H1 (cell line): ENCODE results near the gene VMO1. TPM values are rescaled to one million over a fixed set of nuclear protein-coding genes. Genes with fewer than 3 reads are reported as not detected.

Experiments used
- CTCF ChIA-PET: fragments of 300-600 bp; sonication (Branson Sonifier 250); formaldehyde crosslinking; loops from one replicate; lab custom pipeline; 2021; ENCODE audit not compliant: partially characterized antibody; lab: Charles Lee
- POLR2A ChIA-PET: fragments of 300-600 bp; sonication (Branson Sonifier 250); formaldehyde crosslinking; loops from one replicate; lab custom pipeline; 2021; ENCODE audit warnings: inconsistent platforms; ENCODE audit not compliant: partially characterized antibody; lab: Charles Lee
- DNase-seq, 2 experiments: peaks; one replicate each; pipeline versions ENCODE4 v3.0.0 to v3.0.0-alpha.2; 2010 to 2022; ENCODE audit warnings: low spot score in 2 of 2, low read depth in 1 of 2, mixed read lengths in 1 of 2
- FAIRE-seq: peaks from 2 replicates; lab custom pipeline; 2011; peaks lifted over from hg19 to GRCh38; lab: Jason Lieb, UNC
- H2AFZ ChIP-seq: 2 replicates; pipeline ENCODE4 v1.8.1; 2012; ENCODE audit warnings: low read length, inconsistent platforms
- H2AK5ac ChIP-seq: 2 replicates; pipeline ENCODE4 v1.6.1; 2013; ENCODE audit warnings: low read depth, low read length
- H2BK120ac ChIP-seq: replicated peaks from 2 replicates; pipeline ENCODE3; 2013; ENCODE audit warnings: low read depth, low read length, inconsistent platforms
- H2BK12ac ChIP-seq: 2 replicates; pipeline ENCODE4 v1.6.1; 2013; ENCODE audit warnings: low read depth, low read length
- H2BK15ac ChIP-seq: 2 replicates; pipeline ENCODE4 v1.6.1; 2013; ENCODE audit warnings: low read length
- H2BK20ac ChIP-seq: 2 replicates; pipeline ENCODE4 v1.6.1; 2013; ENCODE audit warnings: low read length
- H2BK5ac ChIP-seq: 2 replicates; pipeline ENCODE4 v1.6.1; 2013; ENCODE audit warnings: low read depth, low read length
- H3K14ac ChIP-seq: 2 replicates; pipeline ENCODE4 v1.6.1; 2013; ENCODE audit warnings: inconsistent platforms; ENCODE audit not compliant: insufficient read length
- H3K18ac ChIP-seq: 2 replicates; pipeline ENCODE4 v1.6.1; 2013; ENCODE audit warnings: low read length; ENCODE audit errors: extremely low read depth
- H3K23ac ChIP-seq: 2 replicates; pipeline ENCODE4 v1.6.1; 2013; ENCODE audit warnings: inconsistent platforms; ENCODE audit not compliant: insufficient read length
- H3K23me2 ChIP-seq: 2 replicates; pipeline ENCODE4 v1.6.1; 2013; ENCODE audit warnings: low read depth, low read length
- H3K27ac ChIP-seq: 2 replicates; pipeline ENCODE4 v1.6.1; 2011; ENCODE audit warnings: low read depth, low read length, inconsistent platforms
- H3K27me3 ChIP-seq, 4 experiments: replicated peaks in 1 of 4; 1 replicate in 1 of 4; 2 replicates in 3 of 4; pipeline versions ENCODE4 v1.6.1 to v1.8.1; 2011 to 2013; ENCODE audit warnings: low read length in 3 of 4, mild to moderate bottlenecking in 3 of 4, inconsistent platforms in 2 of 4, mixed read lengths in 2 of 4, moderate library complexity in 1 of 4; ENCODE audit not compliant: control insufficient read depth in 3 of 4, insufficient read depth in 3 of 4; ENCODE audit errors: extremely low read depth in 1 of 4
- H3K36me3 ChIP-seq, 4 experiments: 2 replicates each; pipeline versions ENCODE4 v1.6.1 to v1.8.1; 2011 to 2013; ENCODE audit warnings: mild to moderate bottlenecking in 4 of 4, low read length in 3 of 4, moderate library complexity in 2 of 4, control low read depth in 1 of 4, inconsistent platforms in 1 of 4; ENCODE audit not compliant: insufficient read depth in 4 of 4, control insufficient read depth in 2 of 4
- H3K4ac ChIP-seq: replicated peaks from 2 replicates; pipeline ENCODE3; 2013; ENCODE audit warnings: low read length, low read depth, mixed read lengths, inconsistent platforms; ENCODE audit not compliant: insufficient read length
- H3K4me1 ChIP-seq, 4 experiments: replicated peaks in 1 of 4; 1 replicate in 1 of 4; 2 replicates in 3 of 4; pipeline versions ENCODE4 v1.6.1 to v1.8.1; 2011 to 2013; ENCODE audit warnings: low read length in 3 of 4, inconsistent platforms in 2 of 4, mixed read lengths in 1 of 4; ENCODE audit not compliant: insufficient read depth in 4 of 4, control insufficient read depth in 3 of 4
- H3K4me2 ChIP-seq, 2 experiments: 2 replicates each; pipeline versions ENCODE4 v1.6.1 to v1.8.1; 2011 to 2013; ENCODE audit warnings: low read depth in 2 of 2, low read length in 2 of 2, control low read depth in 1 of 2, inconsistent platforms in 1 of 2, mild to moderate bottlenecking in 1 of 2; ENCODE audit not compliant: insufficient read depth in 1 of 2
- H3K4me3 ChIP-seq, 4 experiments: fragments of 200-600, 300-600 bp in 1 of 4; sonication (generic), shearing (Covaris generic), sonication (Bioruptor Twin) in 1 of 4; 2 replicates each; pipeline versions ENCODE4 v1.5.1 to v1.8.1; 2011 to 2016; ENCODE audit warnings: low read length in 4 of 4, low read depth in 3 of 4, control low read depth in 2 of 4, inconsistent platforms in 2 of 4, mild to moderate bottlenecking in 2 of 4, mixed read lengths in 1 of 4, moderate library complexity in 1 of 4; ENCODE audit not compliant: insufficient read depth in 2 of 4; ENCODE audit errors: extremely low read depth in 1 of 4
- H3K56ac ChIP-seq: replicated peaks from 2 replicates; pipeline ENCODE3; 2013; ENCODE audit warnings: low read depth, mild to moderate bottlenecking, mixed read lengths, low read length, inconsistent platforms; ENCODE audit not compliant: insufficient read length
- H3K79me1 ChIP-seq: 2 replicates; pipeline ENCODE4 v1.6.1; 2013; ENCODE audit warnings: low read depth, low read length, control low read depth
- H3K79me2 ChIP-seq, 2 experiments: 2 replicates each; pipeline versions ENCODE4 v1.6.1 to v1.8.1; 2012 to 2013; ENCODE audit warnings: low read length in 2 of 2, mild to moderate bottlenecking in 2 of 2, inconsistent platforms in 1 of 2; ENCODE audit not compliant: insufficient read depth in 2 of 2, control insufficient read depth in 1 of 2
- H3K9ac ChIP-seq, 4 experiments: replicated peaks in 1 of 4; 1 replicate in 1 of 4; 2 replicates in 3 of 4; pipeline versions ENCODE4 v1.6.1 to v1.8.1; 2011 to 2013; ENCODE audit warnings: low read depth in 3 of 4, low read length in 3 of 4, control low read depth in 2 of 4, mild to moderate bottlenecking in 2 of 4, moderate library complexity in 2 of 4, inconsistent platforms in 1 of 4; ENCODE audit errors: extremely low read depth in 1 of 4
- H3K9me3 ChIP-seq, 2 experiments: 2 replicates each; pipeline versions ENCODE4 v1.6.1 to v1.8.1; 2012 to 2013; ENCODE audit warnings: mild to moderate bottlenecking in 2 of 2, moderate library complexity in 2 of 2, control low read depth in 1 of 2, inconsistent platforms in 1 of 2, low read depth in 1 of 2, low read length in 1 of 2, mixed read lengths in 1 of 2; ENCODE audit not compliant: insufficient read depth in 2 of 2
- H4K20me1 ChIP-seq, 2 experiments: replicated peaks in 1 of 2; 2 replicates each; pipeline versions ENCODE3 to v1.8.1; 2011 to 2013; ENCODE audit warnings: inconsistent platforms in 2 of 2, low read length in 2 of 2, mild to moderate bottlenecking in 1 of 2; ENCODE audit not compliant: insufficient read depth in 2 of 2, control insufficient read depth in 1 of 2
- H4K5ac ChIP-seq: 2 replicates; pipeline ENCODE4 v1.6.1; 2013; ENCODE audit warnings: low read length, low read depth, mixed read lengths, inconsistent platforms; ENCODE audit not compliant: insufficient read length
- H4K8ac ChIP-seq: 2 replicates; pipeline ENCODE4 v1.8.0; 2013; ENCODE audit warnings: mild to moderate bottlenecking, moderate library complexity, low read length, inconsistent platforms; ENCODE audit not compliant: insufficient read depth; ENCODE audit errors: extremely low read depth
- H4K91ac ChIP-seq: replicated peaks from 2 replicates; pipeline ENCODE3; 2013; ENCODE audit warnings: low read length, mixed read lengths, inconsistent platforms; ENCODE audit not compliant: insufficient read length
- BACH1 ChIP-seq: IDR thresholded peaks from 2 replicates; pipeline ENCODE4 v1.6.1; 2012; ENCODE audit warnings: low read length, improper control_type of control experiment
- CBX5 ChIP-seq: fragments of 300-800, 300-1000 bp; sonication (generic); IDR thresholded peaks from 2 replicates; pipeline ENCODE4 v1.7.1; 2016; ENCODE audit warnings: antibody characterized with exemption, low read length, low read depth
- E2F6 ChIP-seq: IDR thresholded peaks from 2 replicates; pipeline ENCODE4 v1.6.1; 2012; ENCODE audit warnings: inconsistent platforms
- HDAC2 ChIP-seq, 2 experiments: fragments of 300-600 bp in 1 of 2; sonication (generic) in 1 of 2; IDR thresholded peaks; 2 replicates each; pipeline ENCODE4 v1.6.1; 2011 to 2012; ENCODE audit warnings: low read depth in 2 of 2, low read length in 2 of 2, mild to moderate bottlenecking in 2 of 2, moderate library complexity in 2 of 2, borderline replicate concordance in 1 of 2, inconsistent platforms in 1 of 2
- HDAC6 ChIP-seq: IDR thresholded peaks from one replicate; pipeline ENCODE4 v1.7.1; 2012; ENCODE audit warnings: low read depth, mild to moderate bottlenecking, inconsistent platforms, low read length, moderate library complexity
- KDM4A ChIP-seq: IDR thresholded peaks from one replicate; pipeline ENCODE4 v1.7.1; 2012; ENCODE audit warnings: low read depth, mild to moderate bottlenecking, moderate library complexity, low read length, inconsistent platforms; ENCODE audit not compliant: severe bottlenecking
- MAX ChIP-seq: IDR thresholded peaks from 2 replicates; pipeline ENCODE4 v1.6.1; 2012; ENCODE audit warnings: inconsistent platforms
- POLR2A ChIP-seq, 2 experiments: IDR thresholded peaks; 1 replicate in 1 of 2; 2 replicates in 1 of 2; pipeline ENCODE4 v1.6.1; 2011; ENCODE audit warnings: low read depth in 2 of 2, low read length in 2 of 2, mild to moderate bottlenecking in 2 of 2; ENCODE audit errors: control extremely low read depth in 1 of 2
- RAD21 ChIP-seq, 2 experiments: IDR thresholded peaks in 1 of 2; conservative IDR thresholded peaks in 1 of 2; 2 replicates each; pipeline ENCODE4 v1.6.1; 2011; ENCODE audit warnings: low read depth in 2 of 2, low read length in 2 of 2, improper control_type of control experiment in 1 of 2, inconsistent platforms in 1 of 2, mild to moderate bottlenecking in 1 of 2, moderate library complexity in 1 of 2
- SIX5 ChIP-seq: IDR thresholded peaks from 2 replicates; pipeline ENCODE4 v1.6.1; 2011; ENCODE audit warnings: mild to moderate bottlenecking, low read depth, low read length
- SP4 ChIP-seq: IDR thresholded peaks from 2 replicates; pipeline ENCODE4 v1.6.1; 2012; ENCODE audit warnings: low read length, inconsistent platforms
- SRF ChIP-seq: IDR thresholded peaks from 2 replicates; pipeline ENCODE4 v1.6.1; 2011; ENCODE audit warnings: mild to moderate bottlenecking, low read depth, low read length, moderate library complexity
- TBP ChIP-seq: IDR thresholded peaks from 2 replicates; pipeline ENCODE4 v1.6.1; 2011; ENCODE audit warnings: low read depth, low read length, improper control_type of control experiment
- YY1 ChIP-seq: IDR thresholded peaks from 2 replicates; pipeline ENCODE4 v1.6.1; 2011; ENCODE audit warnings: low read depth, mild to moderate bottlenecking, low read length
- WGBS, 2 experiments: shearing (Covaris generic) in 1 of 2; methylation state at CpG; one replicate each; pipeline versions ENCODE4 v1.1.6 to v1.1.7; 2013 to 2015; ENCODE audit warnings: low lambda C conversion rate in 2 of 2, mixed read lengths in 2 of 2, inconsistent platforms in 1 of 2, low coverage in 1 of 2, missing lambda C conversion rate in 1 of 2; ENCODE audit not compliant: insufficient replicate concordance in 2 of 2, insufficient coverage in 1 of 2, insufficient read length in 1 of 2; ENCODE audit errors: extremely low coverage in 1 of 2, missing lambda C conversion rate in 1 of 2; 5-methylcytosine and 5-hydroxymethylcytosine counted together
- polyA plus RNA-seq, 7 experiments: library from polyadenylated mRNA; depleted of rRNA in 3 of 7; stranded (reverse) in 5 of 7; unstranded in 2 of 7; fragments of >200 nt in 5 of 7; fragments of 200-250 nt in 2 of 7; gene quantifications; 1 replicate in 5 of 7; 2 replicates in 1 of 7; 4 replicates in 1 of 7; pipeline versions ENCODE4 v1.2.1 to v1.2.3, GENCODE V29; 2011 to 2013; ENCODE audit warnings: missing spikeins in 2 of 7, mixed read lengths in 2 of 7
- total RNA-seq: library from RNA; stranded (reverse); fragmentation: NEBNext Ultra II Directional; extraction: Animal tissue kit (Norgen Biotek cat#: 25700); gene quantifications from 2 replicates; pipeline ENCODE4 v1.2.1, GENCODE V29; 2021

VMO1 gene
- total and polyA plus RNA-seq, 2 of the 8 experiments (the other 6 are each of a cell fraction or from before 2014, with no cell fraction given), result 0.30 TPM; not detected in 1

- CTCF ChIA-PET, result interaction anchor here (0.6 to 1.5 kb wide), 2 partner anchors 11 to 572 kb away, joined by 3 to 5 read pairs; no protein-coding TSS in a partner anchor
- Histone ChIP-seq H3K4ac (no peak overlapping the region), H2AFZ (no peak overlapping the region)
- TF ChIP-seq SIX5 (no peak), E2F6 (no peak), RAD21 (IDR thresholded peaks at IDR 0.05 in 1 of 2, conservative IDR thresholded peaks at IDR 0.05 in 1 of 2; ENCODE audit: low read depth in 2 of 2, low read length in 2 of 2) (no peak), BACH1 (no peak), HDAC6 (no peak), POLR2A (IDR thresholded peaks at IDR 0.05; ENCODE audit: control extremely low read depth in 1 of 2, low read depth in 2 of 2, low read length in 2 of 2) (no peak), HDAC2 (IDR thresholded peaks at IDR 0.05; ENCODE audit: borderline replicate concordance in 1 of 2, low read depth in 2 of 2, low read length in 2 of 2) (no peak), KDM4A (no peak), YY1 (no peak), MAX (no peak), TBP (no peak), SRF (no peak), CBX5 (no peak), SP4 (no peak)
Observed at GRCh38 chr17:4768298-4768697, 17.9 kb downstream of the VMO1 start.

More at GRCh38 chr17:4768298-4768697, 17.9 kb downstream of the VMO1 start:
- no peaks in the 10 kb centered on the region for H3K27me3 ChIP-seq
- H4K20me1 ChIP-seq, result no peaks in the 10 kb centered on the region
- no peaks in the 10 kb centered on the region for H3K4me1 ChIP-seq
- H2BK12ac ChIP-seq, result no peak overlapping the region
- no peak for FAIRE-seq
- no peaks in the 10 kb centered on the region; the same call in 1 of the 2 replicates for H3K23me2 ChIP-seq
- H3K27ac ChIP-seq, result no peak overlapping the region
- no peak overlapping the region for H2BK15ac ChIP-seq
- peak overlapping the region in 1 of 4 experiments; percentile 56; a peak in 1 of 7 replicates for H3K9ac ChIP-seq
- no peak overlapping the region for H4K91ac ChIP-seq
- H3K56ac ChIP-seq, result no peak overlapping the region
- no peak overlapping the region for H2BK20ac ChIP-seq
- no peak overlapping the region; the same call in 1 of the 2 replicates for H4K8ac ChIP-seq
- H3K36me3 ChIP-seq, result no peaks in the 10 kb centered on the region
- no peak overlapping the region for H2BK5ac ChIP-seq
- no peak overlapping the region for H3K18ac ChIP-seq
- H3K9me3 ChIP-seq, result no peaks in the 10 kb centered on the region
- H3K4me2 ChIP-seq, result no peak overlapping the region
- no peak overlapping the region for H3K23ac ChIP-seq
- no peaks in the 10 kb centered on the region; the same call in 1 of the 2 replicates for H3K79me1 ChIP-seq
- H4K5ac ChIP-seq, result no peak overlapping the region
- H3K4me3 ChIP-seq, result no peak overlapping the region
- POLR2A ChIA-PET, result no interaction called here
- no peaks in the 10 kb centered on the region for H3K79me2 ChIP-seq
- H3K14ac ChIP-seq, result no peak overlapping the region
- no peak overlapping the region for H2AK5ac ChIP-seq
- 88% methylated on average over 6 of the region's 6 CpGs; no CpG with 5 or more reads in 1 of the 2 experiments for WGBS, 2 experiments
- no peak overlapping the region for H2BK120ac ChIP-seq
- no peak for DNase-seq
